Measurements from ENCODE around the gene PRSS16. TPM values are rescaled to one million over a fixed set of nuclear protein-coding genes. Genes with fewer than 3 reads are reported as not detected.
"Not testable (repeated sequence)": the region's sequence is repeated elsewhere in the genome, so short reads cannot be mapped to it uniquely, and the experiment has no call there.

PRSS16 gene
- 0.36 TPM in 1 of 2 replicates, not detected in the other for total RNA-seq (2014; rRNA removed; shearing (Covaris generic))

GRCh38 chr6:27247133-27247836 is at the start of gene PRSS16:
PRSS16 (plus strand) TSS chr6:27247701; CDS start chr6:27247738, 37 bp downstream.
- no peak for DNase-seq (ENCODE audit: low read depth)

- peak; percentile 14 for DNase-seq (ENCODE audit: low read depth)
Measured at GRCh38 chr6:27205375-27206278, 41.9 kb upstream of the PRSS16 start.

- no peak for DNase-seq (ENCODE audit: low read depth)
Measured at GRCh38 chr6:27206806-27207205, 40.7 kb upstream of the PRSS16 start.

- no peak for DNase-seq (ENCODE audit: low read depth)
Measured at GRCh38 chr6:27208042-27208441, 39.5 kb upstream of the PRSS16 start.

- DNase-seq (ENCODE audit: low read depth), result no peak
Measured at GRCh38 chr6:27209196-27209595, 38.3 kb upstream of the PRSS16 start.

- DNase-seq (ENCODE audit: low read depth), result no peak
Measured at GRCh38 chr6:27209659-27210269, 37.7 kb upstream of the PRSS16 start.

GRCh38 chr6:27213091-27213517 is 34.4 kb upstream of the PRSS16 start:
- DNase-seq (ENCODE audit: low read depth), result peak; percentile 35

- DNase-seq (ENCODE audit: low read depth), result peak; percentile 60
Measured at GRCh38 chr6:27213544-27214125, 33.9 kb upstream of the PRSS16 start.

- no peak for DNase-seq (ENCODE audit: low read depth)
Measured at GRCh38 chr6:27214126-27214601, 33.3 kb upstream of the PRSS16 start.

- DNase-seq (ENCODE audit: low read depth), result no peak
Measured at GRCh38 chr6:27216874-27217273, 30.6 kb upstream of the PRSS16 start.

- DNase-seq (ENCODE audit: low read depth), result not testable (repeated sequence)
Measured at GRCh38 chr6:27222971-27223370, 24.5 kb upstream of the PRSS16 start.

- no peak for DNase-seq (ENCODE audit: low read depth)
Measured at GRCh38 chr6:27224729-27225128, 22.8 kb upstream of the PRSS16 start.

GRCh38 chr6:27228963-27229477 is 18.5 kb upstream of the PRSS16 start:
- DNase-seq (ENCODE audit: low read depth), result no peak

GRCh38 chr6:27230758-27231111 is 16.8 kb upstream of the PRSS16 start:
- DNase-seq (ENCODE audit: low read depth), result no peak

- DNase-seq (ENCODE audit: low read depth), result no peak
Measured at GRCh38 chr6:27234576-27234975, 12.9 kb upstream of the PRSS16 start.

- peak; percentile 53 for DNase-seq (ENCODE audit: low read depth)
Measured at GRCh38 chr6:27237089-27237803, 10.3 kb upstream of the PRSS16 start.

- peak; percentile 42 for DNase-seq (ENCODE audit: low read depth)
Measured at GRCh38 chr6:27238010-27238983, 9.2 kb upstream of the PRSS16 start.

GRCh38 chr6:27239258-27239657 is 8.2 kb upstream of the PRSS16 start:
- DNase-seq (ENCODE audit: low read depth), result no peak

- DNase-seq (ENCODE audit: low read depth), result peak; percentile 46
Measured at GRCh38 chr6:27241443-27241842, 6.1 kb upstream of the PRSS16 start.

Measured in RPMI7951 (cell line).